Loucy (cell line): ENCODE data around the gene CACTIN.

Experiments
- CTCF ChIP-seq: fragments of 200-600 bp; sonication (generic); conservative IDR thresholded peaks from 2 replicates; pipeline ENCODE4 v1.5.1; 2014; ENCODE audit warnings: mild to moderate bottlenecking, antibody characterized with exemption, low read length
- EZH2phosphoT487 ChIP-seq: fragments of 200-600 bp; IDR thresholded peaks from 2 replicates; pipeline ENCODE4 v1.6.1; 2018; ENCODE audit warnings: antibody characterized with exemption, mild to moderate bottlenecking, moderate library complexity, borderline replicate concordance

DNA sequence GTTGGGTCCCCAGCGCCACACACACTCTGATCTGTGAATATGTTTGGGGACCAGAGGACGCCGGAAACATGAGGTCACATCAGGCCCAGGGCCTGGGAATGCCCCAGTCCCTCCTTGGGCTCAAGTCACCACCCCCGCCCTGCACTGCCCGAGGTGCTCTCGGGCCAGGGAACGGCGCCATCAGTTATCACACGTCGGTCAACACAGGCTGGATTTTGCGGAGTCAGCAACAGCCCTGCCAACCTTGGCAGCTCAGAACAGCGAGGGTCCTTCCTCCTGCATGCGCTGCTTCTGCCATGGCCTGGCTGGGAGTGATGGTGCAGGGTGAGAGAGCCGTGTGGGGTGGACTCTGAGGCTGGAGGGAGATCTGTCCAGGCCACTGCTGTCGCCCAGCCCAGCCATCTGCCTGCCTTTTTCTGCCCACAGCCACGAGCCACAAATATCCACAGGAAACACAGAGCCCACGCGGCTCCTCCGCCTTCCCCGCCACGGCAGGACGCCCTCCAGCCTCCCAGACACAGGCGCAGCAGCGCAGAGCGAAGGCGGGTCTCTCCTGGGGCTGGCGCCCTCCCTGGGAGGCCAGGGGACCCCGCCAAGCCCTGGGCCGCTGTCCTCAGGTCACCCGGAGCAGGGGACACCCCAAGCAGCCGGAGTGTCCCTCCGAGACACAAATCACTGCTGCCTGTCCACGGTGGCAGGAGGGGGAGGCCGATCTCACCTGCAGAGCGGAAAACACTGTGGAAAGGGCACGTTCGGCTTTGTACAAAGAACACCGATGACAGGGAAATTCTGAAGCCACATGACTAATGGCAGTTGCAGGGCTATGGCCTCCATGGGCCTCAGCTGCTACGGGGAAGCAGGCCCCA, 31.6 kb upstream of the CACTIN start:
- TF ChIP-seq CTCF (no peak), EZH2phosphoT487 (no peak)
